Tibial nerve (tissue), 3 donors: ENCODE data around the gene SOX14.

ENCODE experiments used
- POLR2A ChIP-seq, 2 donors: fragments of 450-650 bp; IDR thresholded peaks; one replicate each; pipeline ENCODE4 v1.6.1; 2017; ENCODE audit warnings: antibody characterized with exemption in 2 of 2, mild to moderate bottlenecking in 2 of 2, moderate library complexity in 2 of 2
- TF ChIP-seq, protein P1 (sequence below), 5 experiments: fragments of 200-600 bp in 3 of 5; fragments of 450-650 bp in 2 of 5; sonication (generic) in 3 of 5; IDR thresholded peaks; one replicate each; pipeline ENCODE4 v1.5.1; 2016 to 2019; ENCODE audit warnings: antibody characterized with exemption in 5 of 5, mild to moderate bottlenecking in 3 of 5, moderate library complexity in 2 of 5

DNA sequence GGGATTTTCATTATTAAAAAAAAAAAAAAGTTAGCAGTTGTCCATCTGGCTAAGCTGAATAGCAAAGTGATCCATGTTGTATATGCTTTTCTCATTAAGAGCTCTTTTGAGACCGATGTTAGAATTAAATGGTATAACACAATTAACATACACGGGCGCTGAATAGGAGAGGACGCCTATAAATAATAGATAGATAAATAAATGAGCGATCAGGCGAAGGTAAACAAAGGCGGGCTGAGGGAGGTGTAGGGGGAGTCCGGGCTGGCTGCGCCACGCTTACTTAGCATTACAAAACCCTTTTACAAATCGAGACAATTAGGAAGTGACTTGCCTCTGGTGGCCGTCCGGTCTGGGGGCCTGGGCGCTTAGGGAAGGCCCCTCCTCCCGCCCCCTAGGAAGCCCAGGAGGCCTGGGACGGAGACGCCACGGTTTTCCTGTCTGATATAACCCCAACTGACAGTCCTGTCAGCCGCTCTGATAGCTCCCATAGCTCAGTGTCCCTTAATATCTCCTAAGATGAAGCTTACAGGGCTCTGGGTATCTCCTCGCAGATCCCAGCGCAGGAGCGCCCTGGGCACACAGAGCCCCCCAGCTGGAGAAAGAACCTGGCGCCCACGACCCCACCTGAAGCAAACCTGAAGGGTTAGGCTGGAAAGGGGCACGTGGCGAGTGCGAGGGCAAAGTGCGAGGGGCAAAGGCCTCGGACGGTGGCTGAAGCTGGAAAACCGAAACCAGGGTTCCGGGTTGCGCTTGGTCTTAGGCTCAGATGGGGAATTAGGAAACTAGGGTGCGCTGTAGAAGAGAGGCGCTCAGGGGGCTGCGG lies 3.6 kb downstream of the SOX14 start:
- no peak for TF ChIP-seq POLR2A (IDR thresholded peaks at IDR 0.05)
- TF ChIP-seq, protein P1, sequence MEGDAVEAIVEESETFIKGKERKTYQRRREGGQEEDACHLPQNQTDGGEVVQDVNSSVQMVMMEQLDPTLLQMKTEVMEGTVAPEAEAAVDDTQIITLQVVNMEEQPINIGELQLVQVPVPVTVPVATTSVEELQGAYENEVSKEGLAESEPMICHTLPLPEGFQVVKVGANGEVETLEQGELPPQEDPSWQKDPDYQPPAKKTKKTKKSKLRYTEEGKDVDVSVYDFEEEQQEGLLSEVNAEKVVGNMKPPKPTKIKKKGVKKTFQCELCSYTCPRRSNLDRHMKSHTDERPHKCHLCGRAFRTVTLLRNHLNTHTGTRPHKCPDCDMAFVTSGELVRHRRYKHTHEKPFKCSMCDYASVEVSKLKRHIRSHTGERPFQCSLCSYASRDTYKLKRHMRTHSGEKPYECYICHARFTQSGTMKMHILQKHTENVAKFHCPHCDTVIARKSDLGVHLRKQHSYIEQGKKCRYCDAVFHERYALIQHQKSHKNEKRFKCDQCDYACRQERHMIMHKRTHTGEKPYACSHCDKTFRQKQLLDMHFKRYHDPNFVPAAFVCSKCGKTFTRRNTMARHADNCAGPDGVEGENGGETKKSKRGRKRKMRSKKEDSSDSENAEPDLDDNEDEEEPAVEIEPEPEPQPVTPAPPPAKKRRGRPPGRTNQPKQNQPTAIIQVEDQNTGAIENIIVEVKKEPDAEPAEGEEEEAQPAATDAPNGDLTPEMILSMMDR (IDR thresholded peaks at IDR 0.05), result no peak
